ENCODE data around the gene BMPR1B. TPM values are rescaled to one million over a fixed set of nuclear protein-coding genes. Genes with fewer than 3 reads are reported as not detected.
A peak's percentile ranks its signal among the peaks of the same experiment; 100 is the strongest.

The BMPR1B gene
- total and polyA plus RNA-seq, 2 experiments from 2014 or later, result 1.6 to 3.3 TPM

DNA sequence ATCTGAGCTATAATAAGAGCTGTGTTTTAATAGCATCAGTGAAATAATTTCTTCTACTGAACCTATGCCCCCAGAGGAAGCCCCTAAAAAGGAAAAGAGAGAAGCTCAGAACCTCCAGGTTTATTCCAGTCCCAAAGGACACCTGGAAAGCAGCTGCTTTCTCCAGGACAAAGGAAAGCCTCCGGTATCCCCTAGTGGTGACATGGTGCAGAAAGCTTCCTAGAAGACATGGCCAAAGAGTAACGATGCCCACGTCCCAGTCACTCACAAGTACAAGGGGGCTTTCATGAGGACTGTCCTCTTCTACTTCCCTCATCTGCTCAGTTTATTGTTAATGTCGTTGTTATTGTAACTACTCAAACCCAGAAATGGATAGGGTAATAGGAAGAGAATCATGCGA is 447.1 kb downstream of the BMPR1B start:
- Histone ChIP-seq H4K20me1 (ENCODE audit: insufficient read depth, poor library complexity, severe bottlenecking) (no peaks in the 10 kb centered on the region), H3K4me2 (no peak overlapping the region), H3K9me2 (replicated peaks; ENCODE audit: insufficient read depth) (no peaks in the 10 kb centered on the region), H3K79me2 (no peaks in the 10 kb centered on the region), H3K36me3 (replicated peaks; ENCODE audit: insufficient read depth, low read depth) (no peaks in the 10 kb centered on the region), H3K4me1 (ENCODE audit: insufficient read depth) (no peaks in the 10 kb centered on the region), H3K4me3 (no peak overlapping the region), H2AFZ (no peak overlapping the region), H3K27ac (no peak overlapping the region), H3K27me3 (no peaks in the 10 kb centered on the region), H3K9me3 (ENCODE audit: low read depth) (no peaks in the 10 kb centered on the region)
- TF ChIP-seq EZH2 (IDR thresholded peaks at IDR 0.05; ENCODE audit: borderline replicate concordance), result no peak
- TF ChIP-seq, protein P1, sequence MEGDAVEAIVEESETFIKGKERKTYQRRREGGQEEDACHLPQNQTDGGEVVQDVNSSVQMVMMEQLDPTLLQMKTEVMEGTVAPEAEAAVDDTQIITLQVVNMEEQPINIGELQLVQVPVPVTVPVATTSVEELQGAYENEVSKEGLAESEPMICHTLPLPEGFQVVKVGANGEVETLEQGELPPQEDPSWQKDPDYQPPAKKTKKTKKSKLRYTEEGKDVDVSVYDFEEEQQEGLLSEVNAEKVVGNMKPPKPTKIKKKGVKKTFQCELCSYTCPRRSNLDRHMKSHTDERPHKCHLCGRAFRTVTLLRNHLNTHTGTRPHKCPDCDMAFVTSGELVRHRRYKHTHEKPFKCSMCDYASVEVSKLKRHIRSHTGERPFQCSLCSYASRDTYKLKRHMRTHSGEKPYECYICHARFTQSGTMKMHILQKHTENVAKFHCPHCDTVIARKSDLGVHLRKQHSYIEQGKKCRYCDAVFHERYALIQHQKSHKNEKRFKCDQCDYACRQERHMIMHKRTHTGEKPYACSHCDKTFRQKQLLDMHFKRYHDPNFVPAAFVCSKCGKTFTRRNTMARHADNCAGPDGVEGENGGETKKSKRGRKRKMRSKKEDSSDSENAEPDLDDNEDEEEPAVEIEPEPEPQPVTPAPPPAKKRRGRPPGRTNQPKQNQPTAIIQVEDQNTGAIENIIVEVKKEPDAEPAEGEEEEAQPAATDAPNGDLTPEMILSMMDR (IDR thresholded peaks at IDR 0.05; ENCODE audit: poor library complexity), result peak; percentile 25
- 39% methylated on average over 5 of the region's 5 CpGs for WGBS (ENCODE audit: low lambda C conversion rate, missing lambda C conversion rate)
- DNase-seq (ENCODE audit: low spot score), result no peak

Data from hepatocyte (in vitro differentiated cells).